ENCODE measurements around the gene EIF4G1.

DNA sequence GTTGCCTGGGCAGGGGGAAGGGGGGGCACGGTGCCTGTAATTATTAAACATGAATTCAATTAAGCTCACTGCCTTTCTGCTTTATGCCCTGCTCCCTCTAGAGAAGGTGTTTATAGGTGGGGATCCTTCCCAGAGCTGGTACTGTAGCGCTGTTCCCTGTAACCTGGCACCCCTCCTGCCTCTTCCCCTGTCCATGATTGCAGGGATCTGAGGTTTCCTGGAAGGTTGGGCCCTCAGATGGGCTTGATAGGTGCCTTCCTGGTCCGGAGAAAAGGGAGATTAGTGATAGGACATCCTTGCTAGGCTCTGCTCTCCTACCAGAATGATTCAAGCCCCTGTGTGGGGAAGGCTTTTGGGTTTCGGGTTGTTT, 20.9 kb downstream of the EIF4G1 start:
- TF ChIP-seq, protein P1, sequence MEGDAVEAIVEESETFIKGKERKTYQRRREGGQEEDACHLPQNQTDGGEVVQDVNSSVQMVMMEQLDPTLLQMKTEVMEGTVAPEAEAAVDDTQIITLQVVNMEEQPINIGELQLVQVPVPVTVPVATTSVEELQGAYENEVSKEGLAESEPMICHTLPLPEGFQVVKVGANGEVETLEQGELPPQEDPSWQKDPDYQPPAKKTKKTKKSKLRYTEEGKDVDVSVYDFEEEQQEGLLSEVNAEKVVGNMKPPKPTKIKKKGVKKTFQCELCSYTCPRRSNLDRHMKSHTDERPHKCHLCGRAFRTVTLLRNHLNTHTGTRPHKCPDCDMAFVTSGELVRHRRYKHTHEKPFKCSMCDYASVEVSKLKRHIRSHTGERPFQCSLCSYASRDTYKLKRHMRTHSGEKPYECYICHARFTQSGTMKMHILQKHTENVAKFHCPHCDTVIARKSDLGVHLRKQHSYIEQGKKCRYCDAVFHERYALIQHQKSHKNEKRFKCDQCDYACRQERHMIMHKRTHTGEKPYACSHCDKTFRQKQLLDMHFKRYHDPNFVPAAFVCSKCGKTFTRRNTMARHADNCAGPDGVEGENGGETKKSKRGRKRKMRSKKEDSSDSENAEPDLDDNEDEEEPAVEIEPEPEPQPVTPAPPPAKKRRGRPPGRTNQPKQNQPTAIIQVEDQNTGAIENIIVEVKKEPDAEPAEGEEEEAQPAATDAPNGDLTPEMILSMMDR (IDR thresholded peaks at IDR 0.05; ENCODE audit: low read depth, low read length, poor library complexity, severe bottlenecking) = no peak
- no peak for TF ChIP-seq EZH2phosphoT487 (IDR thresholded peaks at IDR 0.05; ENCODE audit: borderline replicate concordance, low read length)
